ENCODE data around the gene TRIM71.
"Not testable (repeated sequence)": the region's sequence is repeated elsewhere in the genome, so short reads cannot be mapped to it uniquely, and the experiment has no call there.

The TRIM71 gene

GRCh38 chr3:32892625-32893598 lies 75.1 kb downstream of the TRIM71 start:
- DNase-seq = no peak

GRCh38 chr3:32894977-32895376 lies 77.2 kb downstream of the TRIM71 start:
- no peak for DNase-seq

- DNase-seq = no peak
Measured at GRCh38 chr3:32895701-32896100, 77.9 kb downstream of the TRIM71 start.

- DNase-seq = no peak
Measured at GRCh38 chr3:32896143-32896542, 78.3 kb downstream of the TRIM71 start.

GRCh38 chr3:32897001-32897601 lies 79.3 kb downstream of the TRIM71 start:
- no peak for DNase-seq

- DNase-seq = peak; percentile 0
Measured at GRCh38 chr3:32897981-32898623, 80.3 kb downstream of the TRIM71 start.

GRCh38 chr3:32899265-32899664 lies 81.5 kb downstream of the TRIM71 start:
- no peak for DNase-seq

- no peak for DNase-seq
Measured at GRCh38 chr3:32901005-32901932, 83.5 kb downstream of the TRIM71 start.

GRCh38 chr3:32902887-32903371 lies 85.1 kb downstream of the TRIM71 start:
- not testable (repeated sequence) for DNase-seq

GRCh38 chr3:32903953-32904352 lies 86.2 kb downstream of the TRIM71 start:
- no peak for DNase-seq

- DNase-seq = no peak
Measured at GRCh38 chr3:32909999-32910398, 92.2 kb downstream of the TRIM71 start.

- no peak for DNase-seq
Measured at GRCh38 chr3:32910954-32911353, 93.2 kb downstream of the TRIM71 start.

- no peak for DNase-seq
Measured at GRCh38 chr3:32912046-32912445, 94.2 kb downstream of the TRIM71 start.

- DNase-seq = no peak
Measured at GRCh38 chr3:32913790-32914446, 96.1 kb downstream of the TRIM71 start.

GRCh38 chr3:32919920-32920319 lies 102.1 kb downstream of the TRIM71 start:
- DNase-seq = no peak

- no peak for DNase-seq
Measured at GRCh38 chr3:32922078-32922477, 104.3 kb downstream of the TRIM71 start.

- no peak for DNase-seq
Measured at GRCh38 chr3:32930161-32930560, 112.4 kb downstream of the TRIM71 start.

- not testable (repeated sequence) for DNase-seq
Measured at GRCh38 chr3:32931273-32931672, 113.5 kb downstream of the TRIM71 start.

- peak; percentile 25 for DNase-seq
Measured at GRCh38 chr3:32934150-32934742, 116.4 kb downstream of the TRIM71 start.

GRCh38 chr3:32937331-32937730 lies 119.5 kb downstream of the TRIM71 start:
- DNase-seq = peak; percentile 81

- not testable (repeated sequence) for DNase-seq
Measured at GRCh38 chr3:32939531-32940284, 121.9 kb downstream of the TRIM71 start.

Measured in NCI-H82 (cell line).